Activated naive CD4-positive, alpha-beta T cell treated with anti-CD3 and anti-CD28 coated beads, Interleukin-2, amount 50 U/mL, for 16 hours (primary cell): ENCODE data around the gene TIAM2.

Experiments used
- DNase-seq: peaks from one replicate; pipeline ENCODE4 v3.0.0-alpha.2; 2020

Gene TIAM2

DNA sequence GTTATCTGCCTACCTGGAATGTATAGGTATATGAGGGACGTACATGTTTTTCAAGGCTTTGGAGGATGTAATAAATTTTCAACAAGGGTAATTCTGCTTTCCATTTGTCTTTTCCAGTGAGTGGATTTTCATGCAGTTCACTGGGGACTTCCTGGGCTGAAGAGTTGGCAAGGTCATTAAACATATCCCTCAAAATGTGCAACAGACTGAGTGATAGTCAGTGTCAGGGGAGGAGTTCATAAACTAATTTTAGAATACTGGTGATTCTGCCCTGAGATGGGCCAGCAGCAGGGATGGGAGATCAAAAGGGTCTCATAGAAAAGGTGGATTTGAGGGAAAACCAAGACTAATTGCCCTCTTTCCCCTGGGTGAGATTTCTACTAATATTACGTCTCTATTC lies 146.4 kb downstream of the TIAM2 start:
- no peak for DNase-seq

- DNase-seq = no peak
Measured at GRCh38 chr6:155142168-155143028, 147.3 kb downstream of the TIAM2 start.

- no peak for DNase-seq
Measured at GRCh38 chr6:155143029-155143577, 148.0 kb downstream of the TIAM2 start.

DNA sequence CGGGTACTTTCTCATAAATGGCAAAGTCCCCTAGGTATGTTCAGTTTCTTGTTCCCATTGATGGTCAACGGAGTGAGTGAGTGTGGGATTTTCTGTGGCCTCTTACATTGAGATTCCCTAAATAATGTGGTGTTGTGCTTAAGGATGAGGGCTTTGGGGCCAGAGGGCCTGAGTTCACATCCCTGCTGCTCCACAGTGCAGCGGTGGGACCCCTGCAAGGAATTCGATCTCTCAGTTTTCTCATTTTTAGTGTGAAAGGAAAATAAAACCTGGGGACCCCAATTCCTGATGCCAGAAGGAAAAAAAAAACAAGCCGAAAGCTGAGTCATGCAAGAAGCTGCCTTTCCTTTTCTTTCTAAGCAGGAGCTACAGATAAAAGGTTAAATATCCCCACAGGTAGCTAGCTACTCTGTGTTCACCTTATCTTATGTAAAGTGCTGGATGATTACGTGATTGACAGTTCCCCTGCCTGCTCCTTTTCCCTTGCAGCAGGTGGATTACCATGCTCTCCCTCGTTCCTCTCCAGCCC lies 148.5 kb downstream of the TIAM2 start:
- DNase-seq = no peak

DNA sequence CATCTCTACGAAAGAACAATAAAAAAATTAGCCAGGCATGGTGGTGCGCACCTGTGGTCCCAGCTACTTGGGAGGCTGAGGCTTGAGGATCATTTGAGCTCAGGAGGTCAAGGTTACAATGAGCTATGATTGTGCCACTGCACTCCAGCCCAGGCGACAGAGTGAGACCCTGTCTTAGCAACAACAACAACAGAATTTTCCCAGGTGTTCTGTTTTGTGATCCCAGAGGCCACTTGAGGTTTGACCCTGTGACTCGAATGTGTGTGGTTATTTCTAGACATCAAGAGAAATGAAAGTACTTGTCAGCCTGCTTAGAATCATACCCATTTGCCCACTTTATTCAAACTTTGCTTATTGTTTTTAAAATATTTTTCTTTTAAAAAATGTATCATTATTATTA lies 151.1 kb downstream of the TIAM2 start:
- DNase-seq = no peak

DNA sequence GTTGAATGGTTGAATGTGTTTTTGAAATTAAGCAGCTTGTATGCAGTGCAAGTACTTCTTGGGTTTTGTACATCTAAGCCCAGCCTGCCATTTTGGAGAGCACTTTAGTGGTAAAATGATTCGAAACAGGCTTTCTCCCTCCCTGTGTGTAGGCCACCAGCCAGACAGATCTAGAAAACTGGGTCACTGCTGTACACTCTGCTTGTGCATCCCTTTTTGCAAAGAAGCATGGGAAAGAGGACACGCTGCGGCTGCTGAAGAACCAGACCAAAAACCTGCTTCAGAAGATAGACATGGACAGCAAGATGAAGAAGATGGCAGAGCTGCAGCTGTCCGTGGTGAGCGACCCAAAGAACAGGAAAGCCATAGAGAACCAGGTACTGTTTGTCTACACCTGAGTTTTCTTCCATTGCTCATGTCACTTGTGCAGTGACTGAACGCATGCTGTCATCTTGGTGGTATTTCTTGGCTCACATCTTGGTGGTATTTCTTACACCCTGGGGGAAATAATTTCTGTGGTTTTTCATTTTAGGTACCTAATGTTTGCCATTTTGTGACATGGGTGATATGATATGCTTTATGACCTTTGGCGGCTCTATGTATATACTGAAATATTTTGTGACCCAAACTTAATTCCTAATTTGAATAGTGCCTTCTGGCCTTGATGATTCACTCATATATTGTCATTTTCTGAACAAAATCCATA lies 153.0 kb downstream of the TIAM2 start:
- DNase-seq = no peak

- DNase-seq = no peak
Measured at GRCh38 chr6:155150967-155151671, 156.0 kb downstream of the TIAM2 start.

- DNase-seq = no peak
Measured at GRCh38 chr6:155152211-155153076, 157.3 kb downstream of the TIAM2 start.

GRCh38 chr6:155154158-155154830 lies 159.2 kb downstream of the TIAM2 start:
- DNase-seq = no peak

GRCh38 chr6:155155787-155156447 lies 160.8 kb downstream of the TIAM2 start:
- DNase-seq = no peak

DNA sequence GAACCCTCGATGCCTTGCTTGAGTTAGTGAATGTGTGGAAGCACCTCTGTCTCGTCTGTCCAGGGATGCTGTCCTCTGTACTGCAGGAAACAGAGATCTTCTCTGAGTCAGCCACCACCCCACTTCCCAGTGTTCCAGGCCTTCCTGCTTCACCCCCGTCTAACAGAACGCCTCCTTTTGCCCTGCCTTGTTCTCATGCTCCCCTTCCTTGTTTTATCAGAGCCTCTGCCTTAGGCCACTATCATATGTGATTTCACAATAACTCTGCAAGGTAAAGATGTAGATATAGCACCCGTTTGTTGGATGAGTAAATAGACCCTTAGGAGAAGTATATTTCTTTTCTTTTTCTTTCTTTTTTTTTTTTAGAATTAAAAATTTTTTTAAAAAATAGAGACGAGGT lies 162.0 kb downstream of the TIAM2 start:
- no peak for DNase-seq

DNA sequence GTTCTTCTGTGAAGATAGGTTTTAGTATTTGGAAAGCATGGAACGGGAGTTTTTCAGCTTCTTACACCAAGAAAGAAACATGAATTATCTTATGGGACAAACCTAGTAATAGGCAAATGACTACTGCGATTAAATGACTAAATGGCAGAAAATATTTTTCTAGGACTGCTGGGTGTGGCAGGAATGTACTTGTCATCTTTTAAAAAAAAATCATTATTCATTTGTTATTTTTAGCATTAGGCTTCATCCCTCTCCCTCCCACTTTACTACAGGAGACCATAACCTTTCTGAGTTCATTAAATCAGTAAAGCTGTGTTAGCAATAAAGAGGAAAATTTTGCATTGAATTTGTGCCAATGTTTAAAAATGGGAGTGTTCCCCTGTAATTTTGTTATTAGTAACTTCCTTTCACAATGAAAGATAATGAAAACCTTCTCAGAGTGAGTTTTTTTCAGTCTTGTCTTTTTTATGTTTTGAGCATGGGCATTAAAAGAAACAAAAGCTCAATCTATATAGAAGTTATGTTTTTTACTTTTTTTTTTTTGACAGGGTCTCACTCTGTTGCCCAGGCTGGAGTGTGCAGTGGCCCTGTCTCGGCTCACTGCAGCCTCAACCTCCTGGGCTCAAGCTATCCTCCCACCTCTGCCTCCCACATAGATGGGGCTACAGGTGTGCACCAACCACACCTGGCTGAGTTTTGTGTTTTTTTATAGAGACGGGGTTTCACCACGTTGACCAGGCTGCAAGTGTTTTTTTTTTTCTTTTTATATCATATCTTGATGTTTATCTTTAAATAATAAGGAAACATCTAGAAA lies 163.1 kb downstream of the TIAM2 start:
- DNase-seq = no peak

GRCh38 chr6:155162682-155163081 lies 167.6 kb downstream of the TIAM2 start:
- no peak for DNase-seq

- DNase-seq = no peak
Measured at GRCh38 chr6:155163601-155164000, 168.5 kb downstream of the TIAM2 start.

DNA sequence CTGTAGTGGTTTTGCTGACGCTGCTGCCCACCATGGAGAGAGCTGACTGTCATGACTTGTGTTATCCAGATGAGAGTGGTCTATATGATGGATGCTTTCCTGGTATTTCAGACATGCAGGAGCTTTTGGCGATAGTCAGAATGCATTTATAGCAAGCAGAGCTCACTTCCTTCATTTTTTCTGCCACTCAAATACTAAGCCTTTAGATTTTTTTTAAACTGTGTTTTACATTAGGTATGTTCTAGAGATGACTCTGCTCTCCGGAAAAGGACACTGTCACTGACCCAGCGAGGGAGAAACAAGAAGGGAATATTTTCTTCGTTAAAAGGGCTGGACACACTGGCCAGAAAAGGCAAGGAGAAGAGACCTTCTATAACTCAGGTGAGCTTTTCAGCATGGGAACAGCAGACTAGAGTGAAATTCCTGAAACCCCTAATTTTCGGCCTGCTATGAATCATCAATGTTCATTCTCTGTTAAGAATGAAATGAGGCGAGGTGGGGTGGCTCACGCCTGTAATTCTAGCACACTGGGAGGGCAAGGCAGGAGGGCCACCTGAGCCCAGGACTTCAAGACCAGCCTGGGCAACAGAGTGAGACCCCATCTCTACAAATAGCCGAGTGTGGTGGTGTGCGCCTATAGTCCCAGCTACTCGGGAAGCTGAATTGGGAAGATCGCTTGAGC lies 170.1 kb downstream of the TIAM2 start:
- DNase-seq = no peak

DNA sequence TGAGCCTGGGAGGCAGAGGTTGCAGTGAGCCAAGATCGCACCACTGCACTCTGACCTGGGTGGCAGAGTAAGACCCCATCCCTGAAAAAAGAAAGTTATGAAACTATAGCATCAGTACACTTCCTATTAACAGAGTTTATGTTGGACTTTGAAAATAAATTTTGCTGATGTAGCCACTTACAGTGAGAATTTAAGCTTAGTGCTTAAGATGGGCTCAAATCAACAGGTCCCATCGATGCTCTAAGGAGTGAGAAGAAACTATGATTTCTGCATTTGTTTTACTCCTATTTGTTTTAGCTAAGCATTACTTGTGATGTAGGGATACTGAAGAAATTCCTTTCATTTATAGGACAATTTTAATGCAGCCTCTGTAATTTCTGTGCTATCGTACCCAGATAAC lies 175.4 kb downstream of the TIAM2 start:
- no peak for DNase-seq

DNA sequence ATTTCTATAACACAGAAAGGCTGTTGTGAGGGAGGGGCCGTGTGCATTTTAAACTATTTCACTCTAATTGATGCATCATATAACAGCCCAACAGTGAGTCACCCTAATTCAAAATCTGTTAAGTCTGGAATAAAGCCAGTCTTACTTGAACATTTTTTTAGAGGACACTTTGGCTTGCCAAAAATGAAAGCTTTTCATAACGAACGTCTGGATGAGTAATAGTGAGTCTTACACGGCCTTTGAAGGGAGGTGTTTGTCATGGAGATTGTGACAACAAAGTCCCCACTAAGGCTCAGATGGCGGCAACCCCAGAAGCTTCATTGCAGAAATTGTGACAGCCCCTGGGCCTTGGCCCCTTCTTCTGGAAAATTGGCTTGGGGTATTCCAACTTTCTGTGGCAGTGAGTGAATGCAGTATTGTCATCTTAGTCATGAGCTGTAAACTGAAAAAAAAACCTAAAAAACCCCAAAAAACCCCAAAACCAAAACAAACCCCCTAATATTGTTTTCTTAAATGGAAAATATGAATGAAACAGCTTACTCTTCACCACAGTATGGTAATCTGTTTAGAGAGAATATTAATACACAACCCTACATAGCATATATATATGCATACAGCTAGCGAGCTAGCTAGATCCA lies 176.1 kb downstream of the TIAM2 start:
- peak; percentile 87 for DNase-seq

DNA sequence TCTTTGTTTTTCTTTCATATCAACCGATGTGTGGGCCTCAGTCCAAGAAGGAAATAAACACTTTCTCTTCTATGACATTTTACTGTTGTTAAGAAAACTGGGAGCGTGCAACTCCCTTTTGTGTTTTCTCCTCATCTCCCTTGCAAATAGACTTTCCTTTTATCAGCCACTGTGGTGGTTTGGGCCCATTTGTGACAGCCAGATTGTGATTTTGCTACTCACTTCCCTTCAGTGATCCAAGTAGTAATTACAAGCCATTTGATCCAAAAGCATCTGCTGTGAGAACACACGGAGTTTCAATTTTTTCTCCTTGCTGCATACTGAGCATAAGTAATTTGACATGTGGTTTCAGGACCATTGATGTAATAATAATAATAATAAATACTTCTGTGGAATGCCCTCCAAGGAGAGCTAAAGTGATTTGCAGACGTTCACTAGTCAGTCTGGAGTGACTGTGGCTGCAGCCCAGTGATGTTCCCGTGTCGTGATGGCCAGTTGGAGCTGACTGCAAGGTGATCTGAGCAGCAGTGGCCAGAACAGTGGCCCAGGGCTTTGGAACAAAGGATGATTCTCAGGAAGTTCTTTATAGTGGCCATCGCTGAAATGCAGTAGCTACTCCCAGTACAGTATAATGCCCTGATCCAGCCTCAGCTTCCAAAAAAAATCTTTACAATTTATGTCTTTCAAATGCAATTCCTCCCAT lies 176.8 kb downstream of the TIAM2 start:
- no peak for DNase-seq
